Measurements from ENCODE around the gene MICAL1. TPM values are rescaled to one million over a fixed set of nuclear protein-coding genes. Genes with fewer than 3 reads are reported as not detected.

Gene MICAL1
- total RNA-seq, 6 donors from 2014 or later, result 61.7 to 268 (median 78.3) TPM

GRCh38 chr6:109411034-109411433, 44.5 kb downstream of the MICAL1 start:
- Histone ChIP-seq H3K36me3 (no peaks in the 10 kb centered on the region), H3K4me1 (no peaks in the 10 kb centered on the region), H3K9me3 (peaks cover 0 to 4% (median 0%) of the 10 kb centered on the region in 4 donors), H3K27ac (no peak overlapping the region), H3K4me3 (no peak overlapping the region), H3K27me3 (no peaks in the 10 kb centered on the region)
- ATAC-seq (ENCODE audit: low FRiP score in 2 of 2), result no peak
- 95 to 97% methylated on average over 2 of the region's 2 CpGs for WGBS, 2 donors
- TF ChIP-seq EP300 (IDR thresholded peaks at IDR 0.05), result no peak
- no peak for TF ChIP-seq POLR2AphosphoS5 (IDR thresholded peaks at IDR 0.05)
- TF ChIP-seq POLR2A (IDR thresholded peaks at IDR 0.05), result no peak
- TF ChIP-seq, protein P1, sequence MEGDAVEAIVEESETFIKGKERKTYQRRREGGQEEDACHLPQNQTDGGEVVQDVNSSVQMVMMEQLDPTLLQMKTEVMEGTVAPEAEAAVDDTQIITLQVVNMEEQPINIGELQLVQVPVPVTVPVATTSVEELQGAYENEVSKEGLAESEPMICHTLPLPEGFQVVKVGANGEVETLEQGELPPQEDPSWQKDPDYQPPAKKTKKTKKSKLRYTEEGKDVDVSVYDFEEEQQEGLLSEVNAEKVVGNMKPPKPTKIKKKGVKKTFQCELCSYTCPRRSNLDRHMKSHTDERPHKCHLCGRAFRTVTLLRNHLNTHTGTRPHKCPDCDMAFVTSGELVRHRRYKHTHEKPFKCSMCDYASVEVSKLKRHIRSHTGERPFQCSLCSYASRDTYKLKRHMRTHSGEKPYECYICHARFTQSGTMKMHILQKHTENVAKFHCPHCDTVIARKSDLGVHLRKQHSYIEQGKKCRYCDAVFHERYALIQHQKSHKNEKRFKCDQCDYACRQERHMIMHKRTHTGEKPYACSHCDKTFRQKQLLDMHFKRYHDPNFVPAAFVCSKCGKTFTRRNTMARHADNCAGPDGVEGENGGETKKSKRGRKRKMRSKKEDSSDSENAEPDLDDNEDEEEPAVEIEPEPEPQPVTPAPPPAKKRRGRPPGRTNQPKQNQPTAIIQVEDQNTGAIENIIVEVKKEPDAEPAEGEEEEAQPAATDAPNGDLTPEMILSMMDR (IDR thresholded peaks at IDR 0.05), result no peak
- no peak for DNase-seq

- Histone ChIP-seq H3K36me3 (no peaks in the 10 kb centered on the region), H3K4me1 (no peaks in the 10 kb centered on the region), H3K27me3 (no peaks in the 10 kb centered on the region), H3K4me3 (no peak overlapping the region), H3K9me3 (no peaks in the 10 kb centered on the region), H3K27ac (no peak overlapping the region)
- DNase-seq (no peak), ATAC-seq (ENCODE audit: low FRiP score in 2 of 2) (peak in 1 of 2 donors; percentile 57)
- 80 to 81% methylated on average over 4 of the region's 4 CpGs for WGBS, 2 donors
- TF ChIP-seq POLR2AphosphoS5 (IDR thresholded peaks at IDR 0.05) (no peak), EP300 (IDR thresholded peaks at IDR 0.05) (no peak), POLR2A (IDR thresholded peaks at IDR 0.05) (no peak)
- TF ChIP-seq, protein P1 (IDR thresholded peaks at IDR 0.05), result no peak
These were observed 49.4 kb downstream of the MICAL1 start for GRCh38 chr6:109406196-109406595.

DNA sequence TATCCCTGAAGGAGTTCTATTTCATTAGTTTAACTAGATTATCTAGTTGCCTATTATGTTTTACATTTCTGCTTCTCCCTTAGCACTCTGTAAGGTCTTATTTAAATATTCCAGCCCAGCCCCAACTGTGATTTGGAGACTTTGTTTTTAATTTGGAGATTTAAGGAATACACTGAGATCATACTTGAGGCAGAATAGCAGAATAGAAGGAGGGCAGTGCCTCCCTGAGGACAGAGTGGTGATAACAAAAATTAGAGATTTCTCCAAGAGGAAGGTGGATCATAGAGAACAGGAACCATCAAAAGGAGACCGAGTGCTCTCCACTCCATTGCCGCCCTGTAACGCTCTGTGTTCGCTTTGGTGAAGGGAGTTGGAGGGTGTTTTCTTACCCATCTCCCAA, 58.6 kb downstream of the MICAL1 start:
- no peaks in the 10 kb centered on the region for H3K9me3 ChIP-seq
- H3K36me3 ChIP-seq, result no peaks in the 10 kb centered on the region
- TF ChIP-seq, protein P1 (IDR thresholded peaks at IDR 0.05), result peak in 3 of 6 experiments; percentile 20 to 38 (median 29)
- no peak for TF ChIP-seq EP300 (IDR thresholded peaks at IDR 0.05)
- ATAC-seq (ENCODE audit: low FRiP score in 2 of 2) (peak; percentile 58 to 76), DNase-seq (no peak)
- 60 to 63% methylated on average over 4 of the region's 4 CpGs for WGBS, 2 donors
- H3K27me3 ChIP-seq, result no peaks in the 10 kb centered on the region
- H3K27ac ChIP-seq, result no peak overlapping the region
- H3K4me1 ChIP-seq, result no peaks in the 10 kb centered on the region
- no peak overlapping the region for H3K4me3 ChIP-seq

GRCh38 chr6:109396046-109396718, 59.4 kb downstream of the MICAL1 start:
- ATAC-seq (ENCODE audit: low FRiP score in 2 of 2) (no peak), DNase-seq (no peak)
- no peak overlapping the region for H3K4me3 ChIP-seq
- 88% methylated on average over 12 of the region's 12 CpGs for WGBS, 2 donors
- no peaks in the 10 kb centered on the region for H3K4me1 ChIP-seq
- TF ChIP-seq, protein P1 (IDR thresholded peaks at IDR 0.05), result no peak
- TF ChIP-seq POLR2AphosphoS5 (IDR thresholded peaks at IDR 0.05), result no peak
- no peaks in the 10 kb centered on the region for H3K36me3 ChIP-seq
- H3K27ac ChIP-seq, result no peak overlapping the region
- no peaks in the 10 kb centered on the region for H3K27me3 ChIP-seq
- no peaks in the 10 kb centered on the region for H3K9me3 ChIP-seq

Other genes with a start within 250 kb of the MICAL1 start
- gene CD164, start 73.3 kb downstream of the MICAL1 start, total RNA-seq, result 100 to 1,000 TPM in 4 of 6 donors, 10 to 100 TPM in 2; 70.8 to 281 (median 218) TPM
- 10 to 100 TPM in 2 of 6 donors, 1 to 10 TPM in 4; 3.5 to 44.3 (median 6.5) TPM for gene PPIL6, start 15.1 kb downstream of the MICAL1 start, total RNA-seq
- gene SMPD2, start 15.0 kb downstream of the MICAL1 start, total RNA-seq, result 10 to 100 TPM in 5 of 6 donors, 1 to 10 TPM in 1; 9.4 to 25.2 (median 15.4) TPM
- 10 to 100 TPM in 3 of 6 donors, 1 to 10 TPM in 3; 5.1 to 14.9 (median 9.7) TPM for gene ZBTB24, start 27.4 kb upstream of the MICAL1 start, total RNA-seq
- gene AK9, start 235.4 kb upstream of the MICAL1 start, total RNA-seq, result 10 to 100 TPM in 3 of 6 donors, 1 to 10 TPM in 3; 5.9 to 48.2 (median 13.0) TPM
- gene FIG4, start 235.5 kb upstream of the MICAL1 start, total RNA-seq, result 10 to 100 TPM; 10.4 to 30.8 (median 27.5) TPM